ENCODE data around the gene CHST15.

Gene CHST15

DNA sequence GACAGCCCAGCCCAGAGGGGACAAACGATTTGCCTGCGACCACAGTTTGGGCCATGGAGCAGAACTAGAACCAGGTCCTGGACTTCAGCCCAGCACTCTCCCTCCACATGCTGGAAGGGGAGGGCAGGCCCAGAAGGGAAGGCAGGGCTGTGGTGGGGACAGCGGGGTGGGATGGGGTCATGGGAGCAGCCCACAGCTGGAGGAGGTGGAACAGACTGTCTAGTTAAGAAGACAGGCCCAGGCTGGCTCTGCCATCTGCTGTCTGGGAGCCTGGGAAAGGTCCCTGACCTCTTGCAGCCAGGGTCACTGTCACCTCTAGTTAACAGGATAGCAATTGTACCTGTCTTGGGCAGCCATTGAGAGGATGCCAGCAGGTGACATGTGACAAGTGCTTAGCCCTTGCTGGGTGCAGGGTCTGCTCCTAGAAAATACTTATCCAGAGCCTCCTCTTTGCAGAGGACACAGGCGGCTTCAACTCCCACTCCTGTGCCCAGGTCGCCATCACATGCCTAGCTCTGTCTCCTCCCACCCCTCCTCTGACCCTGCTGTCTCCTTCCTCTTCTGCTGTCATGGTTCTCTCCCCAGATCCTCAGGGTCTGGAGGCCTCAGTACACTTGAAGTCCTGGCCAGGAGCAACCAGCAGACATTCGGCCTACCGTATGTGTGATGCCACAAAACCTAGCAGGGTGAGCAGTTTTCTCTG, 37.0 kb upstream of the CHST15 start:
- no peak overlapping the region for H3K4me3 ChIP-seq (ENCODE audit: insufficient read depth, low read depth, low read length)
- peaks cover 9% of the 10 kb centered on the region for H3K4me1 ChIP-seq (ENCODE audit: control insufficient read depth, insufficient read depth, low read length)
- no peaks in the 10 kb centered on the region for H3K9me3 ChIP-seq (ENCODE audit: control insufficient read depth, low read length)
- 85 to 87% methylated on average over 7 of the region's 7 CpGs for WGBS, 2 experiments
- H3K27me3 ChIP-seq (ENCODE audit: control insufficient read depth, insufficient read depth, low read length, poor library complexity, severe bottlenecking), result no peaks in the 10 kb centered on the region
- H3K36me3 ChIP-seq (ENCODE audit: control insufficient read depth, insufficient read depth, low read length), result no peaks in the 10 kb centered on the region
- no peak overlapping the region for H3K27ac ChIP-seq (ENCODE audit: insufficient read depth, low read depth, low read length, poor library complexity, severe bottlenecking)

DNA sequence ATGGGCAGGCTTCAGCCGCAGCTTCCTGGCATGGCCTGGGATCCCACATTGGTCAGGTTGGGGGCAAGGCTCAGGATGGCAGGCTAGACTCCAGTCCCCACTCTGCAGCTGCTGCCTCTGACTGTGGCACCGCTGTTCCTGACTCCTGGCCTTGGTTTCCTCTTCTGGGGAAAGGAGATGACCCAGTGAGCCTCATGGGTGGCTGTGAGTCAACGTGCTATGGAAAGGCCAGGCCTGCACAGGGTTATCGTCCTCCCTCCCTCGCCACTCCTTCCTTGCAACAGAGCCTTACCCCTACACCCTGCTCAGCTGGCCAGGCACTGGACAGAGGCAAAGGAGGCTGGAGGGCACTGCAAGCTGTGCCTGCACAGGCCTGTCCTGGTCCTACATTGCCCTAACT, 36.1 kb upstream of the CHST15 start:
- H3K27me3 ChIP-seq (ENCODE audit: control insufficient read depth, insufficient read depth, low read length, poor library complexity, severe bottlenecking), result no peaks in the 10 kb centered on the region
- no peaks in the 10 kb centered on the region for H3K9me3 ChIP-seq (ENCODE audit: control insufficient read depth, low read length)
- H3K27ac ChIP-seq (ENCODE audit: insufficient read depth, low read depth, low read length, poor library complexity, severe bottlenecking), result no peak overlapping the region
- peaks cover 9% of the 10 kb centered on the region for H3K4me1 ChIP-seq (ENCODE audit: control insufficient read depth, insufficient read depth, low read length)
- 95 to 96% methylated on average over 5 of the region's 5 CpGs for WGBS, 2 experiments
- no peaks in the 10 kb centered on the region for H3K36me3 ChIP-seq (ENCODE audit: control insufficient read depth, insufficient read depth, low read length)
- H3K4me3 ChIP-seq (ENCODE audit: insufficient read depth, low read depth, low read length), result no peak overlapping the region

DNA sequence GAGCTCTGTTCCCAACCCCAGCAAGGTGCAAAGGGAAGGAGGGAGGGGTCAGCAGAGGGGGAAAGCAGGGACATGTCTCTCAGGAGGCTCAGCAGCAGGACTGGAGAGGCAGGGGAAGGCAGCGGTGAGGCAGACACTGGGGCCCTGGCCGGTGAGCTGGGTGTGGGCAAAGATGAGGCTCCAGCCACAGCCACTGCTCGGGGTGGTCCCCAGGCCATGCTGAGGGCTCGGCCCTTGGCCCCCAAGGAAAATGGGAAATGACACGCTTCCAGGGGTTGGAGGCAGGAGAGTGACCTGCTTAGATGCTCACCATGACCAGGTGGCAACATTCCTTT, 35.4 kb upstream of the CHST15 start:
- 88 to 91% methylated on average over 5 of the region's 5 CpGs for WGBS, 2 experiments
- no peaks in the 10 kb centered on the region for H3K27me3 ChIP-seq (ENCODE audit: control insufficient read depth, insufficient read depth, low read length, poor library complexity, severe bottlenecking)
- no peaks in the 10 kb centered on the region for H3K36me3 ChIP-seq (ENCODE audit: control insufficient read depth, insufficient read depth, low read length)
- H3K4me3 ChIP-seq (ENCODE audit: insufficient read depth, low read depth, low read length), result no peak overlapping the region
- H3K27ac ChIP-seq (ENCODE audit: insufficient read depth, low read depth, low read length, poor library complexity, severe bottlenecking), result no peak overlapping the region
- H3K4me1 ChIP-seq (ENCODE audit: control insufficient read depth, insufficient read depth, low read length), result peaks cover 9% of the 10 kb centered on the region
- H3K9me3 ChIP-seq (ENCODE audit: control insufficient read depth, low read length), result no peaks in the 10 kb centered on the region

DNA sequence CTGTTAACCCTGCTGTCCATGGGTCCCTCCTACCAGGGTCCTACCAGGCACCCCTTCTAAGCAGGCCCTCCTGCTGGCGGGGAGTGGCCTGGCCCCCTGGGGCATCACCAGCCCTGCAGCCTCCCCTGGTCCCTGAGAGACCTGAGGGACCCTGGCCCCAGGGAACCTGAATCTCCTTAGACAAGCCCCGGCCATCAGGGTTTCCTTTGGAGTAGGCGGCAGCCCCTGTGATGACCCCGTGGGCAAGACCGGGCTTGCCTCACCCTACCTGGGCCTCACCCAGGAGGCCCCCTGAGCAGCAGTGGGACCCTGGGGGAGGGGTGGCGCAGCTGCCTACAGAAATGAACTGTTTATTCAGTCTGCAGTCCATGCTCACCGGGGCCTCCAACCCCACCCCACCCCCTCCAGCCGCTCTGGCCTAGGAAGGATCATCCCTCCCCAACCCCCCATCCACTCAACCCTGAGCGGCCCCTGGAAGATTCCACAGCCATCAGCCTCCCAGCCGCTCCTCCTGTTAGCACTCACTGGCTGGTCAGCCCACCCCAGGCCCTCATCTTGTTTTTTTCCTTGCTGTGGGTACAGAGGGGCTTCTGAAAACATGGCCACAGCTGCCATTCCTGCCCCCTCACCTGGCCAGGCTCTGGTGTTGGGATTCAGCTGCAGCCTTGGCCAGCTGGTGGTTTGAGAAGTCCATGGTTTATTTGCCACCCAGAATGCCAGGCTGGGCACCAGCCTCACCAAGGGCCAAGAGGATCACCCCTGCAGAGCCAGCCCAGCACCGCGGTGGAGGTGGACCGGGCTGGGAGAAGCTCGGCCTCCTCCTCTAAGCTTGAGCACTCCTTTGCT, 34.8 kb upstream of the CHST15 start:
- no peak overlapping the region for H3K4me3 ChIP-seq (ENCODE audit: insufficient read depth, low read depth, low read length)
- no peaks in the 10 kb centered on the region for H3K36me3 ChIP-seq (ENCODE audit: control insufficient read depth, insufficient read depth, low read length)
- H3K9me3 ChIP-seq (ENCODE audit: control insufficient read depth, low read length), result no peaks in the 10 kb centered on the region
- no peaks in the 10 kb centered on the region for H3K27me3 ChIP-seq (ENCODE audit: control insufficient read depth, insufficient read depth, low read length, poor library complexity, severe bottlenecking)
- no peak overlapping the region for H3K27ac ChIP-seq (ENCODE audit: insufficient read depth, low read depth, low read length, poor library complexity, severe bottlenecking)
- H3K4me1 ChIP-seq (ENCODE audit: control insufficient read depth, insufficient read depth, low read length), result peaks cover 9% of the 10 kb centered on the region
- 94% methylated on average over 14 of the region's 14 CpGs for WGBS, 2 experiments

GRCh38 chr10:124127563-124127962, 34.2 kb upstream of the CHST15 start:
- Histone ChIP-seq H3K4me1 (ENCODE audit: control insufficient read depth, insufficient read depth, low read length) (peaks cover 9% of the 10 kb centered on the region), H3K36me3 (ENCODE audit: control insufficient read depth, insufficient read depth, low read length) (no peaks in the 10 kb centered on the region), H3K27ac (ENCODE audit: insufficient read depth, low read depth, low read length, poor library complexity, severe bottlenecking) (no peak overlapping the region), H3K27me3 (ENCODE audit: control insufficient read depth, insufficient read depth, low read length, poor library complexity, severe bottlenecking) (no peaks in the 10 kb centered on the region), H3K9me3 (ENCODE audit: control insufficient read depth, low read length) (no peaks in the 10 kb centered on the region), H3K4me3 (ENCODE audit: insufficient read depth, low read depth, low read length) (no peak overlapping the region)
- 88 to 94% methylated on average over 9 of the region's 9 CpGs for WGBS, 2 experiments

DNA sequence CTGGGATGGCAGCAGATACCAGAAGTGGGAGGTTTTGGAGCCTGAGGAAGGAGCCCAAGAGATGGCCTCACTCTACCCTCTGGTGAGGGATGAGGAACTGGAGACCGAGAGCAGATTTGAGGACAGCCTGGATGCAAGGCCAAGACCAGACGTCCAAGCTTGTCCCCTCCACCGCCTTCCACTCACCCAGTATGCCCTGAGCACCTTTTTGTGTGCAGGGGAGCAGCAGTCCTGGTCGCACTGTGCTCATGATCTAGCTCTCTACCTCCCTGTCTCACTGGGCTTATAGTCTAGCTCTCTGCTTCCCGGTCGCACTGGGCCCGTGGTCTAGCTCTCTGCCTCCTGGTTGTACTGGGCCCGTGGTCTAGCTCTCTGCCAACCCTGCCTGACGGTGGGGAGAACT, 33.6 kb upstream of the CHST15 start:
- Histone ChIP-seq H3K9me3 (ENCODE audit: control insufficient read depth, low read length) (no peaks in the 10 kb centered on the region), H3K4me3 (ENCODE audit: insufficient read depth, low read depth, low read length) (no peak overlapping the region), H3K4me1 (ENCODE audit: control insufficient read depth, insufficient read depth, low read length) (peaks cover 9% of the 10 kb centered on the region), H3K36me3 (ENCODE audit: control insufficient read depth, insufficient read depth, low read length) (no peaks in the 10 kb centered on the region), H3K27ac (ENCODE audit: insufficient read depth, low read depth, low read length, poor library complexity, severe bottlenecking) (no peak overlapping the region), H3K27me3 (ENCODE audit: control insufficient read depth, insufficient read depth, low read length, poor library complexity, severe bottlenecking) (no peaks in the 10 kb centered on the region)
- WGBS, 2 experiments, result 86 to 90% methylated on average over 9 of the region's 9 CpGs

GRCh38 chr10:124126145-124126982, 33.0 kb upstream of the CHST15 start:
- no peaks in the 10 kb centered on the region for H3K36me3 ChIP-seq (ENCODE audit: control insufficient read depth, insufficient read depth, low read length)
- no peaks in the 10 kb centered on the region for H3K27me3 ChIP-seq (ENCODE audit: control insufficient read depth, insufficient read depth, low read length, poor library complexity, severe bottlenecking)
- H3K4me3 ChIP-seq (ENCODE audit: insufficient read depth, low read depth, low read length), result no peak overlapping the region
- H3K9me3 ChIP-seq (ENCODE audit: control insufficient read depth, low read length), result no peaks in the 10 kb centered on the region
- 84 to 87% methylated on average over 10 to 11 of the region's 11 CpGs for WGBS, 2 experiments
- peaks cover 7% of the 10 kb centered on the region for H3K4me1 ChIP-seq (ENCODE audit: control insufficient read depth, insufficient read depth, low read length)
- H3K27ac ChIP-seq (ENCODE audit: insufficient read depth, low read depth, low read length, poor library complexity, severe bottlenecking), result no peak overlapping the region

- Histone ChIP-seq H3K4me3 (ENCODE audit: insufficient read depth, low read depth, low read length) (no peak overlapping the region), H3K9me3 (ENCODE audit: control insufficient read depth, low read length) (no peaks in the 10 kb centered on the region), H3K27me3 (ENCODE audit: control insufficient read depth, insufficient read depth, low read length, poor library complexity, severe bottlenecking) (no peaks in the 10 kb centered on the region), H3K36me3 (ENCODE audit: control insufficient read depth, insufficient read depth, low read length) (no peaks in the 10 kb centered on the region), H3K27ac (ENCODE audit: insufficient read depth, low read depth, low read length, poor library complexity, severe bottlenecking) (no peak overlapping the region), H3K4me1 (ENCODE audit: control insufficient read depth, insufficient read depth, low read length) (peaks cover 4% of the 10 kb centered on the region)
- WGBS, 2 experiments, result 76 to 78% methylated on average over 10 of the region's 10 CpGs
Measured at GRCh38 chr10:124125305-124126116, 32.1 kb upstream of the CHST15 start.

DNA sequence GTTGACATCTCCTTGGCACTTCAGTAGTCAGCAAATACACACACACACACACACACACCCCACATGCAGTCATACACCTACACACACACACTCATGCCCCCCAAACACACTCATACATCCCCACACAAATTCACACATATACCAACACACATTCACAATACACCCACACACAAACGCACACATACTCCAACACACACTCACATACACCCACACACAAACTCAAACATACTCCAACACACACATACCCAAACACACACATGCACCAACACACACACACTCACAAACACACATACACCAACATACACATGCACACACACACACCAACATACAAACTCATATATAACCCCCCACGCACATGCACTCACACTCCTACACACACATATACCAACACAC, 31.4 kb upstream of the CHST15 start:
- no peaks in the 10 kb centered on the region for H3K27me3 ChIP-seq (ENCODE audit: control insufficient read depth, insufficient read depth, low read length, poor library complexity, severe bottlenecking)
- H3K9me3 ChIP-seq (ENCODE audit: control insufficient read depth, low read length), result no peaks in the 10 kb centered on the region
- no peak overlapping the region for H3K4me3 ChIP-seq (ENCODE audit: insufficient read depth, low read depth, low read length)
- 89 to 93% methylated on average over 2 of the region's 2 CpGs for WGBS, 2 experiments
- H3K4me1 ChIP-seq (ENCODE audit: control insufficient read depth, insufficient read depth, low read length), result peaks cover 4% of the 10 kb centered on the region
- H3K27ac ChIP-seq (ENCODE audit: insufficient read depth, low read depth, low read length, poor library complexity, severe bottlenecking), result no peak overlapping the region
- H3K36me3 ChIP-seq (ENCODE audit: control insufficient read depth, insufficient read depth, low read length), result no peaks in the 10 kb centered on the region
